Bronchial epithelial cell (primary cell): ENCODE results near the gene REPIN1. TPM values are rescaled to one million over a fixed set of nuclear protein-coding genes. Genes with fewer than 3 reads are reported as not detected.

Source experiments
- DNase-seq: peaks from one replicate; pipeline ENCODE4 v3.0.0-alpha.2; 2010; ENCODE audit warnings: low read depth
- FAIRE-seq: peaks from 2 replicates; lab custom pipeline; 2011; peaks lifted over from hg19 to GRCh38; lab: Jason Lieb, UNC
- H3K27me3 ChIP-seq: 2 replicates; pipeline ENCODE4 v1.5.1; 2011; ENCODE audit warnings: low read length; ENCODE audit not compliant: control insufficient read depth, insufficient read depth
- H3K36me3 ChIP-seq: 2 replicates; pipeline ENCODE4 v1.5.1; 2011; ENCODE audit warnings: low read length; ENCODE audit not compliant: control insufficient read depth, insufficient read depth
- H3K4me3 ChIP-seq: 2 replicates; pipeline ENCODE4 v1.5.1; 2011; ENCODE audit warnings: mild to moderate bottlenecking, low read depth, low read length, control low read depth
- total RNA-seq: library from RNA; depleted of rRNA; stranded (reverse); fragments of >200 nt; gene quantifications from 2 replicates; pipeline ENCODE4 v1.2.1, GENCODE V29; 2014
- TF ChIP-seq, protein P1 (sequence below): IDR thresholded peaks from 2 replicates; pipeline ENCODE4 v1.5.1; 2011; ENCODE audit warnings: mild to moderate bottlenecking, moderate library complexity, low read length, control low read depth, inconsistent platforms; ENCODE audit not compliant: insufficient read depth, severe bottlenecking

REPIN1 gene
- total RNA-seq, 1 donor from 2014 or later = 26.1 TPM

DNA sequence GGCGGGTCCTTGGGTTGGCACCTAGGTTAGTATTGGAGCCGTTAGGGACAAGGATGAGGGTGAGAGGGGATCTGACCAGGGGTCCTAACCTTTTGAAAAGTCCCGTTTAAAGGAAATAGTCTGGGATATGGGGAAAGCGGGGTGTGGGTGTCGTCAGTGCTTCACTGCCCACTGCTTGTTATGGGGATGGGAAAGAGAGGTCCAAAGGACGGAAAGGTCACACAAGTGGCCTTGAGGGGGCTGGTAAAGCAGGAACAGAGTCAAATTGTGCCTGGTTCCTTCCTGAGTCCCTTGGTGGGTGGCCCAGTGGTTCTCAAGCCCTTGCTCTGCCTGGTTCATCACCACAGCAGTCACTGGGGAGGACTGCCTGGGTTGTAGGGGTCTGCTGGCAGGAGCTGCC lies 7.9 kb downstream of the REPIN1 start:
- DNase-seq = no peak
- Histone ChIP-seq H3K36me3 (peaks cover 5% of the 10 kb centered on the region), H3K4me3 (no peak overlapping the region), H3K27me3 (no peaks in the 10 kb centered on the region)
- no peak for FAIRE-seq
- TF ChIP-seq, protein P1, sequence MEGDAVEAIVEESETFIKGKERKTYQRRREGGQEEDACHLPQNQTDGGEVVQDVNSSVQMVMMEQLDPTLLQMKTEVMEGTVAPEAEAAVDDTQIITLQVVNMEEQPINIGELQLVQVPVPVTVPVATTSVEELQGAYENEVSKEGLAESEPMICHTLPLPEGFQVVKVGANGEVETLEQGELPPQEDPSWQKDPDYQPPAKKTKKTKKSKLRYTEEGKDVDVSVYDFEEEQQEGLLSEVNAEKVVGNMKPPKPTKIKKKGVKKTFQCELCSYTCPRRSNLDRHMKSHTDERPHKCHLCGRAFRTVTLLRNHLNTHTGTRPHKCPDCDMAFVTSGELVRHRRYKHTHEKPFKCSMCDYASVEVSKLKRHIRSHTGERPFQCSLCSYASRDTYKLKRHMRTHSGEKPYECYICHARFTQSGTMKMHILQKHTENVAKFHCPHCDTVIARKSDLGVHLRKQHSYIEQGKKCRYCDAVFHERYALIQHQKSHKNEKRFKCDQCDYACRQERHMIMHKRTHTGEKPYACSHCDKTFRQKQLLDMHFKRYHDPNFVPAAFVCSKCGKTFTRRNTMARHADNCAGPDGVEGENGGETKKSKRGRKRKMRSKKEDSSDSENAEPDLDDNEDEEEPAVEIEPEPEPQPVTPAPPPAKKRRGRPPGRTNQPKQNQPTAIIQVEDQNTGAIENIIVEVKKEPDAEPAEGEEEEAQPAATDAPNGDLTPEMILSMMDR = no peak

DNA sequence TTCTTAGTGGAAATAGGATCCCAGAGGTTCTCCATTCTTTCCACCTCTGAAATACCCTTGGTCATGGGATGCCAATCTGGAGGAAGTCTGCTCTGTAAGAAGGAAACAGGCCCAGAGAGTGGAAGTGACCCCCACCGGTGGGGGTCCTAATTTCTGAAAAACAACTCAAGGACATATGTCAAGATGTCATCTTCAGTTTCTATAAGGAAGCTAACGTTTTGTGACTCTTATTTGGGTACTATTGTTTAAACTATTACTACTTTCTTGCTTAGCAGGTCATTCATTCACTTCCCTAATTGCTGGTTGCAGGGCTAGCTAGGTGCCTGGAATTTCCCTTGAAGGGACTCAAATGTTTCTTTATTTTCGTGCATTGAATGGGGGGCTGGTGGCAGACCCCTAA lies 8.6 kb downstream of the REPIN1 start:
- TF ChIP-seq, protein P1 = no peak
- H3K4me3 ChIP-seq = no peak overlapping the region
- DNase-seq = no peak
- FAIRE-seq = no peak
- H3K36me3 ChIP-seq = peaks cover 5% of the 10 kb centered on the region
- H3K27me3 ChIP-seq = no peaks in the 10 kb centered on the region

DNA sequence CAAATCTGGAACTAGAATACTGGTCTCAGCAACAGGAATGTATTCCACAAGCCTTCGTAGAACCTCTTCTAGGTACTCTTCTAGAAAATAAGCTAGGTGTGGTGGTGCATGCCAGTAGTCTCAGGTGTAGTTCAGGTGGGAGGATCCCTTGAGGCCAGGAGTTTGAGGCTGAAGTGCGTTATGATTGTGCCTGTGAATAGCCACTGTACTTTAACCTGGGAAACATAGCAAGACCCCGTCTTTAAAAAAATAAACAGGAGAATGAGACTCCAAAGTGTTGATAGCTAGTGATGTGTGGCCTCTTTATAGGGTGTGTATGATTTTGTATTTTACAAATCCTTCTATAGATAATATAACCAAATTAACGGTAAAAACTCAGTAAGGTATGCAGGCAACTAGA lies 9.0 kb downstream of the REPIN1 start:
- Histone ChIP-seq H3K36me3 (peaks cover 3% of the 10 kb centered on the region), H3K27me3 (no peaks in the 10 kb centered on the region), H3K4me3 (no peak overlapping the region)
- FAIRE-seq = no peak
- no peak for DNase-seq
- TF ChIP-seq, protein P1 = no peak

DNA sequence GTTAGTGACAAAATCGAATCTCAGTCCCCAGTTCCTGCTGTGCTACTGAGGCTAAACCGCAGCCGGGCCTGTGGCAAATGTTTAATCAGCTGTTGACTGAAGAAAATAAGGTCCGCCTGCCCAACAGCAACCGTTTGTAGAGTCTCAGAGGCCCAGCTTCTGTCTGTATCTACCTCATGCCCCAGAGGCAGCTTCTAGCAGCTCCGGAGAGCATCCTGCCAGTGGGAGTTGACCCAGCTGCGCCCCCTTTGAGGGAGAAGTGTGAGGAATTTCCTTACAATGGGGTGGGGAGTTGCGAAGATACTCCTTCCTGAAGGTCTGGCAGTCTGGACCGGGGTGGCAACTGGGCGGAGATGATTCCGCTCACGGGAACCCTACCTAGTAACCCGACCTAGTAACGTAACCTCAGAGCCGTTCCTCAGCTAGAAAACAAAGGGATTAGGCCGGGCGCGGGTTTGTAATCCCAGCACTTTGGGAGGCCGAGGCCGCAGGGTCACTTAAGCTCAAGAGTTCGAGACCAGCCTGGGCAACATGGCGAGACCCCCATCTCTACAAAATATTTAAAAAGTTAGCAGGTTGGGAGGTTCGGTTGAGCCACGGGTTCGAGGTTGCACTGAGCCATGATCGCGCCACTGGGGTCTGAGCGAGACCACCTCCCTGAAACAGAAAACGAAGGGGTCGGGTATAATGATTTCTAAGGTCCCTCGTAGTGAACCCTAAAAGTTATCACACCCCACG lies 9.7 kb downstream of the REPIN1 start:
- DNase-seq (peak; percentile 50), FAIRE-seq (no peak)
- no peaks in the 10 kb centered on the region for H3K36me3 ChIP-seq
- no peaks in the 10 kb centered on the region for H3K27me3 ChIP-seq
- TF ChIP-seq, protein P1 = peak; percentile 10
- H3K4me3 ChIP-seq = peak overlapping the region; percentile 72

DNA sequence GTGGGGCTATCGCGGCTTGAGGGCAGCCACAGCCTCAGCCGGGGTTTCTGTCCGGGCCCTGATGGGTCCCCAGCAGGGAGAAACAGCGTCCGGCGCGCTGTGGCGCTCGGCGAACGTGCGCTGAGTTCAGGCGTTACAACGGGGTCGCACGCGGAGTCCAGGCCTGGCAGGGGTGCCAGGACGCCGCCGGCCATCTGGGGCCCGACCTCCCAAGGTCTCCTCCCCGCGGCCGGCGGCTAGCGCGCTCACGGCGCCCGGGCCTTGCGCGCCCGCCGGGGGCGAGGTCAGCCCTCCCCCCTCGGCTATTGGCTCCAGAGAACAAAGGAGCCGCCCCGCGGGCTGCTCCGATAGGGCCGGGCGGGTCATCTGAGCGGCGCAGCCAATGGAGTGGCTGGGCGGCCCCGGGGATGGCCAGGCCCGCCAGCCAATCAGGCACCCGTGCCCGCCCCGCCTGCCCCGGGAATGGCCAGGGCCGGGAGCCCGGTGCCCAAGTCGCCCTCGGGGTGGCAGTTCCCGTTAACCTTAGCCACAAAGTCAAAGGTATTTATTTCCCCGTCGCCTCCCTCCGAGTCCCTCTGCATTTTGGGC lies 10.3 kb downstream of the REPIN1 start, which contains the start of gene ZNF775:
TSS of gene ZNF775 (plus strand) at position 478 of the 588 bp plus-strand sequence. CDS start 9,141 bp downstream, outside the sequence.
- Histone ChIP-seq H3K36me3 (no peaks in the 10 kb centered on the region), H3K4me3 (peak within 1 kb of the TSS; percentile 72), H3K27me3 (no peaks in the 10 kb centered on the region)
- peak; percentile 74 for DNase-seq
- TF ChIP-seq, protein P1 = no peak
- no peak for FAIRE-seq
